ENCODE results near the gene NT5M. TPM values are rescaled to one million over a fixed set of nuclear protein-coding genes. Genes with fewer than 3 reads are reported as not detected.

The NT5M gene
- total RNA-seq, 1 experiment from 2014 or later, result 10.8 TPM

DNA sequence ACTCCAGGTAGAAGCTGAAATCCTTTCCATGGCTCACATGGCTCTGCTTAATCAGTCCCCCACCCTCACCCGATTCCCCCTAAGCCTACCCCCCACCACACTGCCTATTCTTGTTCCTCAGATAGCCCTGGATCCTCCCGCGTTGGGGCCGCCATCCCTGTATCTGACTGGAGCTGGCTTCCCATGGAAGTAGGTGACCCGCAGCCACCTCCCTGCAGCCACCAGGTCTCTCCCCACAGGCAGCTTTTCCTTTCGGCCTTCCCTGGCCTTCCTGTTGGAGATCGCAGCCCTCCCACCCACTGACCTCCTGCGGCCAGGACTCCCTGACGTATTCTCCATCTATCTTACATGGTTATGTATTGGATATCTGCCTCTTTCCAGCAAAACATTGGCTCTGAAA is 91.3 kb downstream of the NT5M start:
- peaks cover 21% of the 10 kb centered on the region for H3K9me3 Mint-ChIP-seq
- H3K36me3 Mint-ChIP-seq, result 0 out of 2 replicates have a peak, but pooled peaks cover 5% of the 10 kb centered on the region
- H3K4me1 Mint-ChIP-seq, result no peaks in the 10 kb centered on the region
- no peak overlapping the region for H3K4me3 Mint-ChIP-seq
- H3K27me3 Mint-ChIP-seq (ENCODE audit: low read depth), result no peaks in the 10 kb centered on the region
- ATAC-seq (no peak), DNase-seq (ENCODE audit: low spot score) (no peak)
- H3K27ac Mint-ChIP-seq, result no peak overlapping the region
- ChIA-PET POLR2A (no interaction called here), CTCF (interaction anchor here (1.2 to 1.3 kb wide), 2 partner anchors 219 to 252 kb away, joined by 3 read pairs; no protein-coding TSS in a partner anchor)
- TF ChIP-seq SOX15 (CRISPR knock-in tag; IDR thresholded peaks at IDR 0.05) (no peak), HMGXB4 (CRISPR knock-in tag; IDR thresholded peaks at IDR 0.05) (no peak)
- TF ChIP-seq, protein P1, sequence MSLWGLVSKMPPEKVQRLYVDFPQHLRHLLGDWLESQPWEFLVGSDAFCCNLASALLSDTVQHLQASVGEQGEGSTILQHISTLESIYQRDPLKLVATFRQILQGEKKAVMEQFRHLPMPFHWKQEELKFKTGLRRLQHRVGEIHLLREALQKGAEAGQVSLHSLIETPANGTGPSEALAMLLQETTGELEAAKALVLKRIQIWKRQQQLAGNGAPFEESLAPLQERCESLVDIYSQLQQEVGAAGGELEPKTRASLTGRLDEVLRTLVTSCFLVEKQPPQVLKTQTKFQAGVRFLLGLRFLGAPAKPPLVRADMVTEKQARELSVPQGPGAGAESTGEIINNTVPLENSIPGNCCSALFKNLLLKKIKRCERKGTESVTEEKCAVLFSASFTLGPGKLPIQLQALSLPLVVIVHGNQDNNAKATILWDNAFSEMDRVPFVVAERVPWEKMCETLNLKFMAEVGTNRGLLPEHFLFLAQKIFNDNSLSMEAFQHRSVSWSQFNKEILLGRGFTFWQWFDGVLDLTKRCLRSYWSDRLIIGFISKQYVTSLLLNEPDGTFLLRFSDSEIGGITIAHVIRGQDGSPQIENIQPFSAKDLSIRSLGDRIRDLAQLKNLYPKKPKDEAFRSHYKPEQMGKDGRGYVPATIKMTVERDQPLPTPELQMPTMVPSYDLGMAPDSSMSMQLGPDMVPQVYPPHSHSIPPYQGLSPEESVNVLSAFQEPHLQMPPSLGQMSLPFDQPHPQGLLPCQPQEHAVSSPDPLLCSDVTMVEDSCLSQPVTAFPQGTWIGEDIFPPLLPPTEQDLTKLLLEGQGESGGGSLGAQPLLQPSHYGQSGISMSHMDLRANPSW (CRISPR knock-in tag; conservative IDR thresholded peaks at IDR 0.05; ENCODE audit: low read depth), result no peak
- TF ChIP-seq, protein P2, sequence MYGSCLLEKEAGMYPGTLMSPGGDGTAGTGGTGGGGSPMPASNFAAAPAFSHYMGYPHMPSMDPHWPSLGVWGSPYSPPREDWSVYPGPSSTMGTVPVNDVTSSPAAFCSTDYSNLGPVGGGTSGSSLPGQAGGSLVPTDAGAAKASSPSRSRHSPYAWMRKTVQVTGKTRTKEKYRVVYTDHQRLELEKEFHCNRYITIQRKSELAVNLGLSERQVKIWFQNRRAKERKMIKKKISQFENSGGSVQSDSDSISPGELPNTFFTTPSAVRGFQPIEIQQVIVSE (CRISPR knock-in tag; IDR thresholded peaks at IDR 0.05; ENCODE audit: borderline replicate concordance), result no peak

GRCh38 chr17:17395246-17395802 is 92.2 kb downstream of the NT5M start:
- DNase-seq (ENCODE audit: low spot score), result no peak
- Mint-ChIP-seq H3K36me3 (0 out of 2 replicates have a peak, but pooled peaks cover 5% of the 10 kb centered on the region), H3K9me3 (peaks cover 21% of the 10 kb centered on the region), H3K27me3 (ENCODE audit: low read depth) (no peaks in the 10 kb centered on the region), H3K27ac (no peak overlapping the region), H3K4me1 (no peaks in the 10 kb centered on the region), H3K4me3 (no peak overlapping the region)
- TF ChIP-seq NFATC4 (CRISPR knock-in tag; IDR thresholded peaks at IDR 0.05), result no peak
- TF ChIP-seq, protein P2 (CRISPR knock-in tag; IDR thresholded peaks at IDR 0.05; ENCODE audit: borderline replicate concordance), result no peak
- no peak for TF ChIP-seq HMGXB4 (CRISPR knock-in tag; IDR thresholded peaks at IDR 0.05)
- no peak for TF ChIP-seq E2F1 (CRISPR knock-in tag; IDR thresholded peaks at IDR 0.05)
- TF ChIP-seq FOXP4 (CRISPR knock-in tag; IDR thresholded peaks at IDR 0.05), result no peak
- TF ChIP-seq ATF1 (CRISPR knock-in tag; IDR thresholded peaks at IDR 0.05), result no peak
- TF ChIP-seq ZNF416 (CRISPR knock-in tag; IDR thresholded peaks at IDR 0.05), result no peak
- POLR2A ChIA-PET, result no interaction called here
- no peak for ATAC-seq
- CTCF ChIA-PET, result interaction anchor here (0.7 to 1.8 kb wide), 4 partner anchors 40 to 465 kb away, joined by 3 to 5 read pairs (median 3); no protein-coding TSS in a partner anchor
